Fibroblast of the aortic adventitia (primary cell): ENCODE data around the gene PTPN14. TPM values are rescaled to one million over a fixed set of nuclear protein-coding genes. Genes with fewer than 3 reads are reported as not detected.

Source experiments
- DNase-seq: peaks from one replicate; pipeline ENCODE4 v3.0.0-alpha.2; 2010; ENCODE audit warnings: low read depth
- H3K4me3 ChIP-seq: 2 replicates; pipeline ENCODE4 v1.5.1; 2011; ENCODE audit warnings: low read depth, mild to moderate bottlenecking, control low read depth, low read length, moderate library complexity
- CTCF ChIP-seq: IDR thresholded peaks from 2 replicates; pipeline ENCODE4 v1.5.1; 2011; ENCODE audit warnings: mild to moderate bottlenecking, low read length, control low read depth, inconsistent platforms; ENCODE audit not compliant: insufficient read depth
- total RNA-seq: library from RNA; depleted of rRNA; stranded (reverse); fragments of >200 nt; gene quantifications from 2 replicates; pipeline ENCODE4 v1.2.3, GENCODE V29; 2012; ENCODE audit warnings: low replicate concordance

PTPN14 gene
- total RNA-seq, 1 donor: 46.6 TPM

DNA sequence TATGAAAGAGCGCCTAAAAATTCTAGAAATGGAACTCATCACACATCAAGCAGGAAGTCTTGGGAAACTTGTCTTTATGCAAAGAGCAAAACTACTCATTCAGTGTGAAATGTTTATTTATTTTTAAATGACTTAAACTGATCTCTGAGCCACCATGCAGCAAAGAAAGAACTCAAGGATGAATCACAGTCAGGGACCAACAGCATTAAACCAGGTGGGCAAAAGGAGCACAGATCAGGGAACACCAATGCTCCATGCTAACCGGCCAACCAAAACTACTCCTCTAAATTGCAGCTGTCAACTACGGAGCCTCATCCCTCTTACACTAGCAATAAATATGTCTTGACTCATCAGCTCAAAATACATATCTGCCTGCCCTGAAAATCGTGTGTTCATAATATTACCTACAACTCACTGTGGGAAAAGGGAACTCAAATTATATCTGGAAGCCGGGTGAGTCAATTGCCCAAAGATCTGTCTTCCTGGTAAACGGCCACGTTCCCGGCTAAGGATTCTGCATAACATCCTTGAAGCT lies 129.2 kb downstream of the PTPN14 start:
- no peak overlapping the region for H3K4me3 ChIP-seq
- TF ChIP-seq CTCF: no peak
- DNase-seq: peak; percentile 54

DNA sequence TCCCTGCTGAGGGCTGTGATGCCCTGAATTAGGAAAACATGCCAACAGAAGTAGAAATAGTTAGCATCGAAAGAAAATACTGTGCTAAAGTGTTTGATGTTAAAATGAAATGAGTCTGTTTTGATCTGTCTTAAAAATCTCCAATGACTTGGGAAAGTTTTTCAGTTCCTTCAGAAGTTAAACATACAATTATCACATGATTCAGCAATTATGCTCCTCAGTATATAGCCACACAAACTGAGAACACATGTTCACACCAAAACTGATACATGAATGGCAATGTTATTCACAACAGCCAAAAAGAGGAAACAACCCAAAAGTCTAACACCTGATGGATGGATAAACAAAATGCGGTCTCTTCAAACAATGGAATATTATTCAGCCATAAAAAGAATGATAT lies 130.6 kb downstream of the PTPN14 start:
- DNase-seq: no peak
- H3K4me3 ChIP-seq: no peak overlapping the region
- no peak for TF ChIP-seq CTCF

GRCh38 chr1:214420341-214420740 lies 131.1 kb downstream of the PTPN14 start:
- H3K4me3 ChIP-seq: no peak overlapping the region
- DNase-seq: no peak
- TF ChIP-seq CTCF: no peak

DNA sequence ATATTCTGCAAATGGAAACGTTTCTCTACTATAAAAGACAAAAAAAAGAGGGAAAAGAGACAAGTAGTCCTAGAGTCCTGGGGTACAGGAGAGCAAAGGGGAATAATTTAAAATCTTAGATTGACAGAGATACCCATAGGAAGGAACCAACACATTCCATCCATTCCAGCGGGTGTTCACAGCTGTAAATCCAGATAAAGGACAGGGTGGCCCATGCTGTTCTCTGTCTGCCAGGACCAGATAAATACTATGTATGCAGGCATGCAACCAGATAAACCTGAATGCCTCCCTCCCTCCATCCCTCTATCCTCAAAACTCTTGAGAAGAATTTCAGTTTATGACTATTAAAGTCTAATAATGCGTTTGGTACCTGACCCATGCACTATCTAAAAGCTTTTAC lies 131.8 kb downstream of the PTPN14 start:
- no peak for DNase-seq
- H3K4me3 ChIP-seq: no peak overlapping the region
- no peak for TF ChIP-seq CTCF

DNA sequence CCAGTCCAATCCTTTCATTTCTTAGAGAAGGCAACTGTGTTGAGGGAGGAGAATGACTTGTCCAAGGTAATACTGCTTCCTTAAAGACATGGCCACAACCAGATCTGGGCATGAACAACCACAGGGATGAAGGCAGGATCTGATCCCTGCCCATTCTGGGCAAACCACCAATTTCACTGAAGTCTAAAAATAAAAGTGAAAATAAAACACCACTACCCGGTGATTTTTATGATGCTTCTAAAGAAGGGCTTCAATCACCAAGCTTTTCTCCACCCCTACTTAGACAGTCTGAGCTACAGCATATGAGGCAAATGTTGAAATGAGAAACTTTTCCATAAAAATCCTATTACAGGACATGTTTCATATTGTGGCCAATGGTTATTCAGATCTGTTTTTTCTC lies 133.0 kb downstream of the PTPN14 start:
- DNase-seq: peak; percentile 53
- no peak overlapping the region for H3K4me3 ChIP-seq
- no peak for TF ChIP-seq CTCF

DNA sequence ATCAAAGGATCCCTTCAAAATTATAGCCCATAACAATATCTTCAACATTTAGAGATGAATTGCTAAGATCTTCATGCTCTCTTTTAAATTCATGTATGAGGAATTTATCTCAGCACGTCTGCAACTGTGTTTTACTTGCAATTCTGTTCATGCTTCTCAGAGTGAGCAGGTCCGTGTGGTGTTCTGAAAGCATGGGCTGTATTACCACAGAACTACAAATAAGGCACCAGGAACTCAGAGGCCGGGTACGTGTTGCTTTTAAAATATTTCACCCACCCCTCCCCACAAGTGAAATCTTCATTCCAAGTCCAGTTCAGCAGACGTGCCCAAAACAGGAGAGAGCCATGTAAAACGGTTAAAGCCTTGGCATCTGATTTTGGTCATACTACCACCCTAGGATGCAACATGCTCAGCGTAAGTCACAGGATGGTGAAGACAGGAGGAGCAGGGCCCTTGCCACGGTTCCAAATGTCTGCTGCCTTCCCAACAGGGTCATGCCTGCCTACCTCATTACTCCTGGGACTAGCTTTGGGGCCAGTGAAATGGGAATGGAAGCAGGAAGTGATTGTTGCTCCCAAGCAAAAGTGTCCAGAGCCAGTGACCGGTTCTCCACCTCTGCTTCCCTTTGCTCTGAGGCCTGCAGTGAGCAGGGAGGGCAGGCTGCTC lies 133.7 kb downstream of the PTPN14 start:
- TF ChIP-seq CTCF: no peak
- DNase-seq: no peak
- no peak overlapping the region for H3K4me3 ChIP-seq

DNA sequence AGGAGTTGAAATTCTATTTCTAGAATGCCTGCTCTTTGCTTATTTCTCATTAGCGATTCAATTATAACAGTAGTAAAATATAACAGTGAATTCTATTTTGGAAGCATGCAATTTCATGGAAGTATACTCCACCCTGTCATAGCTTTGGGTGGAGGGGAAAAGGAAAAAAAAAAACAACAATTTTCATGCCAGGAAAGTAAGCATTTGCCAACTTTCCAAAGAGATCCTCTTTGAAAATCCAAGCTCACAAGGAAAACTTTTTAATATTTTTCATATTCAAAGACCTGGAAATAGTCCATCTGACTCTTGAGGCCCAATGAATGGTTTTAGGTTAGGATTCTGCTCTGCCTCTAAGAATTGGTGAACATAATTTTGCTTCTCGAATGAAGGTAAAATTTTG lies 134.5 kb downstream of the PTPN14 start:
- H3K4me3 ChIP-seq: no peak overlapping the region
- no peak for TF ChIP-seq CTCF

More for the DNA sequence above, 134.5 kb downstream of the PTPN14 start:
- peak; percentile 42 for DNase-seq
